ENCODE measurements around the gene TMPRSS6.

The TMPRSS6 gene

DNA sequence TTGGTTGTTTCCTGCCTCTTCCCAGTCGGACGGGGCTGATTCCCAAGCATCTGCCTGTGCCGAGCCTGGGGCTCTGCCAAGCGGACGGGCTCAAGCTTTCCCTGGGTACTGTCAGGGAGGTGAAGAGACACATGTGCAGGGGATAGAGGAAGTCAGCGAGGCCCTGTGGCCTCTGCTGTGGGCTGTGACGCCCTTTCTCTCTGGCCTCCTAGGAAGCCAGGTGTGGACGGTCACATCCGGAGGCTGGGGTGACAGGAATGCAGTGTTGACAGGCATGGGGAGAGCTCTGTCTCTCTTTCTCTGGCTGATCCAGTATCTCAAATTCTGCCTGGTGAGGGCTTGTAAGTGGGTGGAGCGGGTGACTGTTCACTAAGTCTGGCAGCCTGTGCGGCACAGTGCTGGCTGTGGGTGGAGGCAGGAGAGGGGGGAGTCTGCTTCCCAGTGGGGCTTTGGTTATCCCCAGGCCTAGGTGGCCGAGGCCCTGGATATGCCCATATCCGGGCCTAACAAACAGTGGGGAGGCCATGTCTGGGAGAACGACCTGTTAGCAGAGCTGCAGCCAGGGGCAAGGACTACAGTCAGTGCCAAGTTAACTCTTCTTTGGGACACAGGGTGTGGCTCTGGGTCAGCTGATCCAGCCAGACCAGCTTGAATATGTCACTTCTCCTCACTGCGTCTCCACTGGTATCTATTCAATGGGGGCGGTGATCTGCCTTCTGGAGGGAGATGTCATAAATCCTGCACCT, 56.0 kb downstream of the TMPRSS6 start:
- no peak for TF ChIP-seq CTCF (conservative IDR thresholded peaks at IDR 0.05; ENCODE audit: low read length)
- DNase-seq (ENCODE audit: low read depth) = peak; percentile 32
- peak overlapping the region; percentile 71; the same call in 1 of the 2 replicates for H3K4me3 ChIP-seq (ENCODE audit: low read length)

- TF ChIP-seq CTCF (conservative IDR thresholded peaks at IDR 0.05; ENCODE audit: low read length) = no peak
- DNase-seq (ENCODE audit: low read depth) = no peak
- peak overlapping the region; percentile 71 for H3K4me3 ChIP-seq (ENCODE audit: low read length)
These were observed 56.9 kb downstream of the TMPRSS6 start for GRCh38 chr22:37052386-37053309.

GRCh38 chr22:37051391-37052385, 57.8 kb downstream of the TMPRSS6 start, which contains the start of gene KCTD17:
KCTD17 (plus strand) TSS chr22:37051742; CDS start chr22:37051761, 19 bp downstream.
- TF ChIP-seq CTCF (conservative IDR thresholded peaks at IDR 0.05; ENCODE audit: low read length) = no peak
- peak within 1 kb of the TSS; percentile 71 for H3K4me3 ChIP-seq (ENCODE audit: low read length)
- peak; percentile 60 for DNase-seq (ENCODE audit: low read depth)

DNA sequence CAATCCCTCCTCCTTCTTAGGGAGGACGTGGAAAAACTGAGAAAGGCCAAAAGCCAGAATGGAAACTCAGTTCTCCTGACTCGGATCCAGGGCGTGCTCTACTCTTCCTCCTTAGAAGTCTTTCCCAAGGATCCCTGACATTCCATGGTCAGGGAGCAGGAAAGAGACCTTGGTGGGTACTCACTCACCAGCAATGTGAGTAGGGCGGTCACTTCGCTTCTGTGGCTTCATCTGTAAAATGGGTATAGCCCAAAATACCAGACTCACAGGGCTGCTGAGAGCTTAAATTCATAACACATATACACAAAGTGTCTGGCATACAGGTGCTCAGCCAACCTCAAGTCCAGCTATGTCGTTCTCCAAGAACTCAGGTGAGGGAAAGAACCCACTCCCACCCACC, 58.6 kb downstream of the TMPRSS6 start:
- no peak overlapping the region for H3K4me3 ChIP-seq (ENCODE audit: low read length)
- no peak for TF ChIP-seq CTCF (conservative IDR thresholded peaks at IDR 0.05; ENCODE audit: low read length)
- DNase-seq (ENCODE audit: low read depth) = no peak

DNA sequence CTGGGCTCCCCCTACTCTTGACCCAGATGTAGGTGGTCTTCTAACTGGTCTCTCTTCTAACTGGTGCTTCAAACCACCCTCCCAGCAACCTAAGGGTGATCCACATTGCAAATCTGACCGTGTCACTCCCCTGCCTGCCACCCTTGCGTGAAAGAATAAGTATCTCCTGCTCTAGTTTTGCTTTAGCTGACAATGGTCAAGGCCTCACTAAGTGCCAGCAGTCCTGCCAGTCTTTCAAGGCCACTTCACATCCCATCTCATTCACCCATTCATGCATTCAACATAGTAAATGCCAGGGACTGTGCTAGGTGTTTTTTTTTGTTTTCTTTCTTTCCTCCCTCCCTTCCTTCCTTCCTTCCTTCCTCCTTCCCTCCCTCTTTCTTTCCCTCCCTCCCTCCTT, 60.3 kb downstream of the TMPRSS6 start:
- TF ChIP-seq CTCF (conservative IDR thresholded peaks at IDR 0.05; ENCODE audit: low read length) = no peak
- H3K4me3 ChIP-seq (ENCODE audit: low read length) = no peak overlapping the region
- DNase-seq (ENCODE audit: low read depth) = no peak

DNA sequence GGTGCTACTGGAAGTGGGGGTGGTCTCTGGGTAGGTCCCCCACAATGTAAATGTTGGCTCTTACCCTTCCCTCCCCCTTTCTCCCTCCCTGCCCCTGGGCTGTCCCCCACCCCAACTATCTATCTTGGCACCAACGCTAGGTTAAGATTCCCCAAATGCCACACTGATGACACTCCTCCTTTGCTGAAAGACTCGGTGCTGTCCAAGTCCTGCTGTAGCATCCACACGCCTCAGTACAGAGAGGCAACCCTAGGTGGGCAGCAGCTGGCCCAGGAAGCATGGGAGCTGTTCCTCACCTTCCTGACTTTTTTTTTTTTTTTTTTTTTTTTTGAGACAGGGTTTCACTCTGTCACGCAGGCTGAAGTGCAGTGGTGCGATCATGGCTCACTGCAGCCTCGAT, 61.4 kb downstream of the TMPRSS6 start:
- no peak overlapping the region for H3K4me3 ChIP-seq (ENCODE audit: low read length)
- DNase-seq (ENCODE audit: low read depth) = peak; percentile 12
- no peak for TF ChIP-seq CTCF (conservative IDR thresholded peaks at IDR 0.05; ENCODE audit: low read length)
